HG03354 (cell line): ENCODE data around the gene DHFR.
"Not testable (repeated sequence)": the region's sequence is repeated elsewhere in the genome, so short reads cannot be mapped to it uniquely, and the experiment has no call there.

Experiments used
- ATAC-seq: cut with Tn5 transposase; IDR thresholded peaks from one replicate; pipeline ENCODE4 v1.9.1; 2021; ENCODE audit warnings: mild to moderate bottlenecking; ENCODE audit not compliant: unreplicated experiment, poor library complexity, severe bottlenecking

Gene DHFR

DNA sequence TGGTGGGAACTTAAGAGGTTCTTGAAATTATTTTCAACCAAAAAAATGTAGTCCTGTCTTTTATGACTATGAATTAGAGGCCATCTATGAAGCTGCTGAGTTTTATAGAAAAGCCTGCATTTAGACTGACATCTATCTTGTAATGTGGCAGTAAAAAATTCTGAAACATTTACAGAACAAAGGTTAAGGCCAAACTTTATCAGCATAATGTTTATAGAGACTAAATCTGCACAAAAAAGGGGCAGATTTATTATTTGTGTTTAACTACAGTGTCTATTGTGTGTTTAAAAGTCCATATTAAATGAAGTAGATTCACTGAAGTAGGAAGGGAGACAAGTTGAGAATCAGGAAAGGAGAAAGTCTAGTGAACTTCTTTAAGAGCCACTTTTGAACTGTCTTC lies 47.4 kb downstream of the DHFR start:
- no peak for ATAC-seq

DNA sequence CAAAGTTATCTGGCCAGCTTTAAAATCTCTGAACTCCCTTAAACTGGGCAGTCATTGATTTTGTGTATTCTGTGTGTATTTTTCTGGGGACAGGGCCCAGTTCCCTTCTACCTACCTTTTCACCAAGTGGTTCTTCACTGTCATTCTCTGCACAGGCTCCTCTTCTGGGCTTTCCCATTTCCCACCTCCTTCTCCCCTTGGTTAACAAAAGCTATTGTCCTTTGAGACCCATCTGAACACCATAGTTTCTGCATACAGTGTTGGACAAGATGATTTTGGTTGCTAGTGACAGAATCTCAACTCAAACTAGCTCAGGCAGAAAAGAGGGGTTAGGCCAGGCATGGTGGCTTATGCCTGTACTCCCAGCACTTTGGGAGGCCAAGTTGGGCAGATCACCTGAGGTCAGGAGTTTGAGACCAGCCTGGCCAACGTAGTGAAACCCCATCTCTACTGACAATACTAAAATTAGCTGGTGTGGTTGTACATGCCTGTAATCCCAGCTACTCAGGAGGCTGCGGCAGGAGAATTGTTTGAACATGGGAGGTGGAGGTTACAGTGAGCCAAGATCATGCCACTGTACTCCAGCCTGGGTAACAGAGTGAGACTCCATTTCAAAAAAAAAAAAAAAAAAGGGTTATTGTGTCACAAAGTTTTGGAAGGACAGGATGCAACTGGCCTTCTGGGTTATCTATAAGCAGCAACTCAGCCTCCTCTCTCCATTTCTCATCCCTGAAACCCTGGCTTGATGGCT lies 53.7 kb downstream of the DHFR start:
- no peak for ATAC-seq

DNA sequence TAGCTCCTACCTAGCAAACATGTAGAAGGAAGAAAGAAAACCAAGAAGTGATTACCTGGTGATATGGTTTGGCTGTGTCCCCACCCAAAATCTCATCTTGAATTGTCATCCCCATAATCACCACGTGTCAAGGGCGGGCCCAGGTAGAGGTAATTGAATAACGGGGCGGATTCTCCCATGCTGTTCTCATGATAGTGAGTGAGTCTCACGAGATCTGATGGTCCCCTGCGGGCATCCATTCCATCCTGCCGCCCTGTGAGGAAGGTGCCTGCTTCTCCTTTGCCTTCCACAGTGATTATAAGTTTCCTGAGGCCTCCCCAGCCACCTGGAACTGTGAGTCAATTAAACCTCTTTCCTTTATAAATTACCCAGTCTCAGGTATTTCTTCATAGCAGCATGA lies 57.3 kb downstream of the DHFR start:
- no peak for ATAC-seq

DNA sequence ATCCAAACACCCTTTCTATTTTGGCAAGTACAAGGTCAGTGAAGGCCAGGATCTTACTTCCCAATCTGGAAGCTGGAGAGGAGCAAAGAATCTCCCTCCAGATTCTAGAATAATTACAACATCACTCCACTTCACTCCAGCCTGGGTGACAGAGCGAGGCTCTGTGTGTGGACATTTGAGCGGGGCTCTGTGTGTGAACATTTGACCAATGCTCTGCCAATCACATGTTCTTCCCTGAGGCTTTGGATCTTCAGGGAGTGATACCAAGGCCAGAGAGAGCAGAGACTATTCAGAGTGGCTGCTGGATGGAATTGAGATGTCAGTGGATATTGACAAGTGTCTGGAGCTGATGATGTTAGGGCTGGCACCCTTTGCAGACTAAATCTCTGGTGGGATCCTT lies 60.0 kb downstream of the DHFR start:
- ATAC-seq, result no peak

DNA sequence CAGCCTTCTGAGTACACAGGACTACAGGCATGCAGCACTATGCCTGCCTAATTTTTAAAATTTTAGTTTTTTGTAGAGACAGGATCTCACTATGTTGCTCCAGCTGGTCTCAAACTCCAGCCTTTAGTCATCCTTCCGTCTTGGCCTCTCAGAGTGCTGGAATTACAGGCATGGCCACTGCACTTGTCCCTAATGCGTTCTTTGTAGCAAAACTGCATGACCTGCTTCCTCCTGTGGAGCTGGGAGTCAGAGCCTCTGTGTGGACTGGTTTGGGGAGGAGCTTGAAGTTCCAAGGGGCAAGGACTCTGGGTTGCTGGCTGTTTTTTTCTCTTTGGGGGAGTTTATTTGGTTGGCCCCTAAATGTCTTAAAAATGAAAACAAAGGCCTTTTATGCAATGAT lies 62.0 kb downstream of the DHFR start:
- no peak for ATAC-seq

DNA sequence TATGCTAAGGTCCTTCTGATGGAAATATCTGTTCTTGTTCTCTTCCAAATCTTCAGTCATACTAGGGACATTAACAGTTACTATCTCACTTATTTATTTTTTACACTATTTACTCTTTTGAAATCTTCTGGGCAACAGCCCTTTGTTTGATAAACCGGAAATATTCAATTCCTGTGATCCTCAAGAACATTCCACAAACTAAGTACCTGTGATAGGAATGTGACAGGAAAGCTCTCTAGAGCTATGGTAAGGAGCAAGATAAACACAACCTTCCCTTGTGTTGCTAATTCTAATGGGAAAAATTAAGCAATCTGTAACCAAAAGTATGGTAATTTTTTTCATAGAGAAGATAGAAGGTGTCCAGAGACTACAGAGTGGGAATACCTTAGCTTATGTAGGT lies 62.7 kb downstream of the DHFR start:
- ATAC-seq, result no peak

DNA sequence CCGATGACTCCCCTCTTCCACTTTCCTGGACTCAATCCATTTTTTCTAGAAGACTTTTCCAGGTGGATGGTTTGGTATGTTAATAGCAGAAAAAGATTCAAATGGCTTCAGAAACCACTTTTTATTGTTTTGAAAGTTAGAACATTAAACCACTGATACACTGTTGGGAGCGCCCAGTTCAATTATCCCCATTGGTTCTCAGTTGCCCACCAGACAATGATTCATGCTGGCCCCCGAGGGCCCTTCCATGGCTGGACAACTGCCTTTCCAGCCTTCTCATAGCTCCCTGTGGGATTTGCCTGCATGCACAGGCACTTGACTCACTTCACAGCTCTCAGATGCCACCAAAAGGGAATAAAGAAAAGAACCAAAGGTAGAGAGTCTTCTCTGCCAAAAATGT lies 63.4 kb downstream of the DHFR start:
- ATAC-seq, result no peak

DNA sequence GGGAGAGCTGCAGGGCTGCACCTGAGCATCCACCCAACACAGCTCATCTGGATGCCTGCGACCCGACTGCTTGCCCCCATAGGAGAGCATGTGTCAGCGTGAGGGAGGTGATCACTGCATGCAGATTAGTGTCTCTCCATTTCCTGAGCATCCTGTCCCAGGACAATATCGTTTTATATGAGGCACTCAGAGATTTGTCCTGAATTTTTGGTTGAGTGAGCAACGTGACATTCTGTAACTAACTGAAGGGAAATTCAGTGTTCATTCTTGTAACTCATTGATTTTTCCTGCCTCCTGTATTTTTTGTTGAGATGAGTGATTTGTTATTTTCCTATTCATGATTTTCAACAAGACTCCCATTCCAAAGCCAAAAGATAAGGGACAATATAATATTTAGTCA lies 64.0 kb downstream of the DHFR start:
- ATAC-seq, result no peak

DNA sequence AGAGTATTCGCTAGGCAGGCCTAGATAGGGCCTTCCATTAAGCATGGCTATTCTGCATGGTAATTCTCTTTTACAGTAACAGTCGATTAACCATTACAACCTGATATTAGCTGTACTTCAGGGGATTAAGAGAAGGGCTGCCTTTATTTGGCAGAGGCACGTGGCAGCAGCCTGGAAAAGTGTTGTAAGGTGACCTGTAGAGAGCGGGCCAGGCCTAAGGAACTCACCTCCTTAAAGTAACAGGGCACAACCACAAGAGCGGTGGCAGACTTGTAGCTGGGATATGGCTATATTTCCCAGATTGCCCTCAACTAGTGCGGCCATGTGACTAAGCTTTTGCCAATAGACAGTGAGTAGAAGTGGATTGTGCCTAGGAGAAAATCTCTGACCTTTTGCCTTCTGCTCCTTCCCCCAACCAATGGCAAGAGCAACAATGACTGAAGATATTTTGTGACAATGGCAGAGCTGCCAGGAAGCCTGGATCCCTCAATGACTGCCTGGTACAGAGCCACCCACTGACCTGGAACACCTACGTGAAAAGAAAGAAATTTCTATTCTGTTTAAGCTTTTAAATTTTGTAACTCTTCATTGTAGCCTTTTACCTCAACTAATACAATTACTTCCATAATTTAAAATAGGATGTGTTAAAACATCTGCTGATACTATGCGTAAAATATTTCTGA lies 65.8 kb downstream of the DHFR start:
- ATAC-seq, result no peak

DNA sequence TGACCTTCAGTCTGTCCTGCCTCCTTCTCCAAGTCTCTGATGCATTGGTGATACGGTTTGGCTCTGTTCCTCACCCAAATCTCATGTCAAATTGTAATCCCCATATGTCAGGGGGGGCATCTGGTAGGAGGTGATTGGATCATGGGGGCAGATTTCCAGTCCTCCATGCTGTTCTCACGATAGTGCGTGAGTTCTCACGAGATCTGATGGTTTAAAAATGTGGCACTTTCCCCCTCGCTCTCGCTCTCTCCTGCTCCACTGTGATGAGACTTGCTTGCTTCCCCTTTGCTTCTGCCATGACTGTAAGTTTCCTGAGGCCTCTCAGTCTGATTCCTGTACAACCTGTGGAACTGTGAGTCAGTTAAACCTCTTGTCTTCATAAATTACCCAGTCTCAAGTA lies 70.0 kb downstream of the DHFR start:
- no peak for ATAC-seq

DNA sequence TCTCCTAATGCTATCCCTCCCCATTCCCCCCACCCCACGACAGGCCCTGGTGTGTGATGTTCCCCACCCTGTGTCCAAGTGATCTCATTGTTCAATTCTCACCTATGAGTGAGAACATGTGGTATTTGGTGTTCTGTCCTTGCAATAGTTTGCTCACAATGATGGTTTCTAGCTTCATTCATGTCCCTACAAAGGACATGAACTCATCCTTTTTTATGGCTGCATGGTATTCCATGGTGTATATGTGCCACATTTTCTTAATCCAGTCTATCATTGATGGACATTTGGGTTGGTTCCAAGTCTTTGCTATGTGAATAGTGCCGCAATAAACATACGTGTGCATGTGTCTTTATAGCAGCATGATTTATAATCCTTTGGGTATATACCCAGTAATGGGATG lies 74.5 kb downstream of the DHFR start:
- ATAC-seq, result not testable (repeated sequence)

DNA sequence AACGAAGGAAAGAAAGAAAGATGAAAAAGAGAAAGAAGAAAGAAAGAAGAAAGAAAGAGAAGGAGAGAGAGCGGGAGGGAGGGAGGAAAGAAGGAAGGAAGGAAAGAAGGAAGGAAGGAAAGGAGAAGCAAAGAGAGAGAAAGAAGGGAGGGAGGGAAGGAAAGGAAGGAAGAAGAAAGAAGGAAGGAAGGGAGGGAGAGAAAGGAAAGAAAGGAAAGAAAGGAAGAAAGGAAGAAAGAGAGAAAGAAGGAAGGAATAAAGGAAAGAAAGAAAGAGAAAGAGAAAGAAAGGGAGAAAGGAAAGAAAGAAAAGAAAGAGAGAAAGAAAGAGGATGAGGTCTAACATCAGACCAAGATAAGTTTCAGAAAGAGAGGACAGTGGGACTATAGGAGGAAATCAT lies 75.7 kb downstream of the DHFR start:
- no peak for ATAC-seq

DNA sequence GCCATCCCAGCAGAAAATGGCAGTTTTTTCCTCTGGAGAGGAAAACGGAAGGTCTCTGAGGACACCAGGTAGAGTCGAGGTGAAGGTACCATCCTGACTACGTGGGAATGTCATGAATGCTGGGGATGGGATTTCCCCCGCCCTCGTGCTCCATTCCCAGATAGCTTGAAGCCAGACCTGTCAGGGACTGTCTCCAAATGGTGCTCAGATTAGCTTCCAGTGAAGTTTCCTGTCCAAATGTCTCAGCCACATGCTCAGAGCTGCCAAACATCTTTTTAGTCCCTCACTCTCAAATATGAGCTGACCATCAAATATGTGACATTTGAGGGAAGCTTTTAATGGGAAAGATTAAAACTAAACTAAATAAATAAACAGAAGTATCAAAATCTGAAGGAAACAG lies 77.1 kb downstream of the DHFR start:
- ATAC-seq, result no peak

DNA sequence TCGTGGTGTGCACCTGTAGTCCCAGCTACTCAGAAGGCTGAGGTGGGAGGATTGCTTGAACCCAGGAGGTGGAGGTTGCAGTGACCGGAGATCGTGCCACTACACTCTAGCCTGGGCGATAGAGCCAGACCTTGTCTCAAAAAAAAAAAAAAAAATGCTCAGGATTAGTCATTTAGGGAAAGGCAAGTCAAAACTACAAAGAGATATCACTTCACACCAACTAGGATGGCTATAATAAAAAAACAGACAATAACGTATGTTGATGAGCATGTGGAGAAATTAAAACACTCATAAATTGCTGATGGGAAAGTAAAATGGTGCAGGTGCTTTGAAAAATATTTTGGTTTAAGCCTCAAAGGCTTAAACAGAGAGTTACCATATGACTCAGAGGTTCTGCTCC lies 78.4 kb downstream of the DHFR start:
- ATAC-seq, result no peak
